HG03039 (cell line): ENCODE results near the gene KRT74.
"Not testable (repeated sequence)": the region's sequence is repeated elsewhere in the genome, so short reads cannot be mapped to it uniquely, and the experiment has no call there.

Experiments
- ATAC-seq: cut with Tn5 transposase; IDR thresholded peaks from one replicate; pipeline ENCODE4 v1.9.1; 2021; ENCODE audit warnings: mild to moderate bottlenecking, moderate library complexity; ENCODE audit not compliant: unreplicated experiment

KRT74 gene

DNA sequence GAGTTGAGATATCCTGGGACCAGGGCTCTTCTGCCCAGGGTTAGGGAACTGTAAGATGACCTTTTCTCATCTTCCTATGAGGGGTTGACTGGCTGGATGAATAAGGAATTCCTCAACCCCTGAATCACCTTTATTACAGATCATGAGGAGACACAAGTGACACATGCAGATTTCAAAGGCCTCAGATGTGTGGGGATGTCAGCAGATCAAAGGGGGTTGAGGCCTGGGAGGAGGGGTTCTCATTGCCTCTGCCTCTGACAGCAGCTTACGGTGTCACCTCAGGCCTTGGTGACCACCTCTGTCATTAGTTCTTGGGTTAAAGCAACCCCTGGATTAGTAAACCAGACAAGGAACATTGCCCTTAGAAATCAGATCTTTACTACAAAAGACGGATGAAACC lies 29.7 kb upstream of the KRT74 start:
- no peak for ATAC-seq

DNA sequence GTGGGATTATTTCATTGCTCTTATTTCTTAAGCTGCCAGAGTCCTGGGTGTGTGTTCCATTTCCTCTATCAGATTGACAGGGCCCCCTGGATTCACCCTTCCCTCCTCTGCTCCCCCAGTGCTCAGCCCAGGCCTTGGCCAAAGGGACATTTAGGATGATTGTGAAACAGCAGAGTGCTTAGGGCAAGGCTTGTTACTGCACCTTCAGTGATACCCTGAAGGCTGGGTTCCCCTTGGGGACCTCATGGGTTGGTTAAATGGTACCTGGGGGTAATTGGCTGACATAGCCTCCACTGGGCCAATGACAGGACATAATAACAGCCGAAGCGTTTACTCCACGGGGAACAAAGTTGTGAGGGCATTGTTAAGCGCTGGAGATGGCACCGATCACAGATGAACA lies 28.9 kb upstream of the KRT74 start:
- no peak for ATAC-seq

DNA sequence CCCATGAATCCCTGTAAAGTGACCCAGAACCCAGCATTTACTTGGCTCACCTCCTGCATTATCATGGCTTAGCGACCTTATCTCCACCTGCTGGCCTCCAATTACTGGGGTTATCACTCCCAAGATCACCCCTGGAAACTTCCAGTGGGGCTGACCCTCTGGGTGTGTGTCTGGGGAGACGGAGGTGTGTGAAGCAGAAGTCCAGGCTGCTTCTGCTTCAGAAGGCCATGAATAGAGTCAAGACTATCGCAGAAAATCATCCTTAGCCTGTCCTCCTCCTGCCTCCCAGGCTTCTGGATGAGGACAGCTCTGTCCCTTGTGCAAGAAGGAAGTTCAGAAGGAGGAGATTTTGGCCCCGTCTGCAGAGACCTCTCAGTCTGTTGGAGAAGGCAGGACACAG lies 28.0 kb upstream of the KRT74 start:
- no peak for ATAC-seq

DNA sequence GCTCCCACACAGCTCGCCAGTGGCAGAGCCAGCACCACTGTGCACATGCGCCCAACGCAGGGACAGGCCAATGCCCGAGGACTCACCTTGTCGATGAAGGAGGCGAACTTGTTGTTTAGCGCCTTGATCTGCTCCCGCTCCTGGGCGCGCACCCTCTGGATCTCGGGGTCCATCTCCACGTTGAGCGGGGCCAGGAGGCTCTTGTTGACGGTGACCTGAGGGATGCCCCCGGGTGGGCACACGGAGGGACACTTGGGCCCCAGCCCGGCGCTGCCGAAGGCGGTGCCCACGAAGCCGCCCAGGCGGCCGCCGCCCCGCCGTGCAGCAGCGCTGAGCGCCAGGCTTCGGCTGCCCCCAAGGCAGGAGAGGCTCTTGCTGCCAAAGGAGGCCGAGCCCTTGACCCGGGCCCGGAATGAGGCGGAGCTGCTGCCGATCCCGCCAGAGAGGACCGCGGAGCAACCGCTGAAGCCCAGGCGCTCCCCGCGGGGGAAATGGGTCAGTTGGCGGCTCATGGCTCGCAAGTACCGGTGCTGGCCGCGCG lies 27.4 kb upstream of the KRT74 start, which contains the start of gene KRT72:
KRT72 (minus strand) TSS at position 523 of the 541 bp plus-strand sequence; CDS start at position 512, 11 bp downstream.
- ATAC-seq = no peak

DNA sequence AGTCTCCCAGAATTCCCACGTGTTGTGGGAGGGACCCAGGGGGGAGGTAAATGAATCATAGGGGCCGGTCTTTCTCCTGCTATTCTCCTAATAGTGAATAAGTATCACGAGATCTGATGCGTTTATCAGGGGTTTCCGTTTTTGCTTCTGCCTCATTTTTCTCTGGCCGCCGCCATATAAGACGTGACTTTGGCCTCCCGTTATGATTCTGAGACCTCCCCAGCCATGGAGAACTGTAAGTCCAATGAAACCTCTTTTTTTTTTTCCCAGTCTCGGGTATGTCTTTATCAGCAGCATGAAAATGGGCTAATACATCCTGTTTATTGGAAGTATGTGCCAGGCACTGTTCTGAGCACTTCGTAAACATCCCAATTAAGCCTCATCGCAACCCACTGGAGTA lies 26.8 kb upstream of the KRT74 start:
- ATAC-seq = no peak

- ATAC-seq = no peak
Observed at GRCh38 chr12:52600071-52600470, 26.4 kb upstream of the KRT74 start.

DNA sequence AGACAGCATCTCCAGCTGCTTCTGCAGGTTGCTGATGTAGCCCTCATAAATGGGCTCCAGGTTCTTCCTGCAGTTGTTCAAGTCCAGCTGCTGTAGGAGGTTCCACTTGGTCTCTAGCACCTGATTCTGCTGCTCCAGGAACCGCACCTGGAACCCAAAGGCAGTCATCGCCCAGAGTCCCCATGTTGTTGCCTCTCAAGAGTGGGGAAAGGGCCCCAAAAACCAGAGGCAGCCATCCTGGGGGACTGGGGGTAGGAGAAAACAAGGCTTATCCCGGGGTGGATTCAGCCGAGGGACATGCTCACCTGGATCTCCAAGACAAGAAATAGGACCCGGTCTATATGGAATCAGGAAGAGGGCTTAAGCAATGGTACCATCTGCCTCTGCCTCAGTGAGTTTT lies 25.3 kb upstream of the KRT74 start:
- ATAC-seq = no peak

DNA sequence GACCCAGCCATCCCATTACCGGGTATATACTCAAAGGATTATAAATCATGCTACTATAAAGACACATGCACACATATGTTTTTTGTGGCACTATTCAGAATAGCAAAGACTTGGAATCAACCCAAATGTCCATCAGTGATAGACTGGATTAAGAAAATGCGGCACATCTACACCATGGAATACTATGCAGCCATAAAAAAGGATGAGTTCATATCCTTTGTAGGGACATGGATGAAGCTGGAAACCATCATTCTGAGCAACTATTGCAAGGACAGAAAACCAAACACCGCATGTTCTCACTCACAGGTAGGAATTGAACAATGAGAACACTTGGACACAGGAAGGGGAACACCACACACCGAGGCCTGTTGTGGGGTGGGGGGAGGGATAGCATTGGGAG lies 20.6 kb upstream of the KRT74 start:
- not testable (repeated sequence) for ATAC-seq

DNA sequence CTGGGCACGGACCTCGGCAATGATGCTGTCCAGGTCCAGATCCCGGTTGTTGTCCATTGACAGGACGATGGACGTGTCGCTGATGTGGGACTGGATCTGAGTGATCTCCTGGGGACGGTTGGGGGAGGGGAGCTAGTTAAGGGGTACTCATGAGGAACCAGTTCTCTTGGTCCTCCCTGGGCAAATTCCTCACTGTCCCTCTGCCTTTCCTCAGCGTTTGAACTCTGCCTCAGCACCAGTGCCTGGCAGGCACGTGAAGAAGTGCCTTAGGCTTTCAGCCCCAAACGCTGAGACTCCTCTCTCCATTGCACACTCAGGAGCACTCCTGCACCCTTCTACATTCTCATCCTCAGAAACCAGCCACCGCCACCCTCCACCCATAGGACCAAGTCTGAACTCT lies 17.9 kb upstream of the KRT74 start:
- ATAC-seq = no peak

- ATAC-seq = no peak
Observed at GRCh38 chr12:52590021-52590420, 16.4 kb upstream of the KRT74 start.

- ATAC-seq = no peak
Observed at GRCh38 chr12:52587563-52587962, 13.9 kb upstream of the KRT74 start.

DNA sequence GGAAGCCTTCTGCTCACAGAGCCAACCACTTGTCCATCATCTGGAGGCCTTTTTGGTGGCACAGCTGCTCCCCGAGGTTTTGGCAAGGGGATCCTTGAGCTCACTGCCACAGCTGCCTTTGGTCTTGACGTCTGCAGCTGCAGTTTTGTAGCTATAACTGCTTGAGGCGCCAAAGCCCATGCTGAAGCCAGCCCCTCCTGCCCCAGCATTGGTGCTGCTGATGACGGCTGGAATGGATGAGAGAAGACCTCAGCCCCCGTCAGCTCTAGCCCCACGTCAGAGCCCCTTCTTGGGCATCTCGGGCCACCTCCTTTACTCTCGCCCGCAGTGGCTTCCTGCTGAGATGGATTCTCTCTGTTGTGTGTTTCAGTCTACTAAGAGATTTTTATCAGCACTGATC lies 12.3 kb upstream of the KRT74 start:
- no peak for ATAC-seq

DNA sequence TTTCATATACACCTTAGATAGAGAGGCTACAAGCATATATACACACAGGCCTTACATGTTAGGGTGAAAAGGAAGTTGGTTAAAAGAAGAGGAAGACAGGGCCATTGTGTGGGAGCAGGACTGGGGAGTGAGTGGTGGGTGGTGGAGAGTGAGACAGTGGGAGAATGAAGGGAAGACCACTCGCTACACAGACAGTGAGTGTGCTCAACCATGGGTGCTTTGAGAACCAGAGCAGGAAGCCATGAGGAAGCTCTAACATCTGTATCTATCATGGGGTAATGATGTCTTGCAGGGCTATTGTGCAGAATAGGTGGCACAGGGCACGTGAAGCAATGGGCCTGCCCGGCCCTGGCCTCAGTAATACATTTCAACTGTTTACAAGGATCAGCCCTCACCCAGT lies 11.4 kb upstream of the KRT74 start:
- ATAC-seq = no peak

- ATAC-seq = no peak
Observed at GRCh38 chr12:52584156-52584682, 10.6 kb upstream of the KRT74 start.

GRCh38 chr12:52582971-52583456 lies 9.4 kb upstream of the KRT74 start:
- no peak for ATAC-seq

DNA sequence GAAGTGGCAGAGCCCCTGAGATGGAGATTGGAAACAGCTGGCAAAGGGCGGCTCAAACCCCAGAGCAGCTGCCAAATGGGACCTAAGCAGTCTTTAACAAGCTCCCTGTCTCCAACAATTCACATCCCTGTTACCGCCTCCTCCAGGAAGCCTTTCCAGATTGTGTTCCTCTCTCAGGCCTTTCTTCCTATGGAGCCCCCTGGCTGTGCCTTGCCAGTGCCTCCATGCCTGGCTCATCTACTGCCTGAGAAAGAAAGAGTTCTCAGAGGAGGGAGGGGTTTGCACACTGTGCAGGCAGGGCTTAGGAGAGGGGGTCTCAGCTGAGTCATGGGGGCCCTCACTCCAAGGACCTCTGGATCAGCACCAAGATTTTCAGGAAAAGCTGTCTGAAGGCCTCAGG lies 8.8 kb upstream of the KRT74 start:
- no peak for ATAC-seq

DNA sequence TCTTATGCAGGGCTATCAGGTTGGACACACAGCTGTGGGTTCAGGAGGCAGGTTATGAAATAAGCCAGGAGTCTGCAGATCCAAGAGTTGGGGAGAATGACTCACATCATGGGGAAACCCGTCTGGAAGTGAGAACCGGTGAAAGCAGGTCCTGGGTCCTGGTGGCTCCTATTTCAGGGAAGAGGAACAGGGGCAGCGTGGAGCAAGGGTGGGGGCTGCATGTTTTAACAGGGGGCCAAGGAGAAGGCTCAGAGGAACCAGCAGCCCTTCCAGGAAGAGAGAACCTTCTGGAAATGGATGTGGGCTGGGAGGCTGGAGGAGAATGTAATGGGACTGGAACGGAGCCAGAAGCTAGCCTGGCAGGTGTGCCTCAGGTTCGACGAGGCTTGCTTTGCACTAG lies 7.8 kb upstream of the KRT74 start:
- no peak for ATAC-seq

DNA sequence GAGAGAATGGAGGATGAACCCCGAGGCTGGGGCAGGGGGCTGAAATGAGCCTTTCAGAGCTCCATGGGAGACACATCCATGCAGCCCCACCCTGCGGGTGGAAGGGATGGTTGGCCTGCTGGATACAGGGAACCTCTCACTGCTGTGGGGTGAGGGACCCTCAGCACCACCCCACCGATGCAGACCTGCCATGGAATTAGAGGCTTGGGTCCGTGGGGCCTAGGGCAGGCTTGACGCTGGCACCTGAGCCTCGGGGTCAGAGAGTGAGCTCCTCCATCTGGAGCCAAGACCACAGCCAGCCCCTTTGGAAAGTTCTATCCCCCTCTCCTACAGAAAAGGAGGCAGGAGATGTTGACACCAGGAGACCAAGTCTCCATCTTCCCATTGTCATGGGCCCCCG lies 7.4 kb upstream of the KRT74 start:
- ATAC-seq = no peak

DNA sequence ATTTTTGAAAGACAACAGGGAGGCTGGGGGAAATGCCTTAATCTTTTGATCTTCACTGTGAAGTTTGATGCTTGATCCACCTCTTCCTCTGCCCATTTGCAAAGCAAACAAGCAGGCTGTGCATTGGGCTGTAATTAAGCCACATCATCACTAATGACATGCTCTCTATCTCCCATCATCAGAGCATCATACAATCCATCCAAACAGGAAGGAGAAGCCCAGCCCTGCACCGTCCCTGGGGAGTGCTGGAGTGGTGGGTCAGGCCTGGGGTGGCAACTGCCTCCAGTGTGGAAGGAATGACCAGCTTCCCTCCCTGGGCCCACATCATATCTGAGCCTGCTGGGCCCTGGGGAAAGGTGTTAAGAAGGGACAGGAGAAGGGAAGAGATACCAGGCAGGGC lies 6.9 kb upstream of the KRT74 start:
- ATAC-seq = no peak

DNA sequence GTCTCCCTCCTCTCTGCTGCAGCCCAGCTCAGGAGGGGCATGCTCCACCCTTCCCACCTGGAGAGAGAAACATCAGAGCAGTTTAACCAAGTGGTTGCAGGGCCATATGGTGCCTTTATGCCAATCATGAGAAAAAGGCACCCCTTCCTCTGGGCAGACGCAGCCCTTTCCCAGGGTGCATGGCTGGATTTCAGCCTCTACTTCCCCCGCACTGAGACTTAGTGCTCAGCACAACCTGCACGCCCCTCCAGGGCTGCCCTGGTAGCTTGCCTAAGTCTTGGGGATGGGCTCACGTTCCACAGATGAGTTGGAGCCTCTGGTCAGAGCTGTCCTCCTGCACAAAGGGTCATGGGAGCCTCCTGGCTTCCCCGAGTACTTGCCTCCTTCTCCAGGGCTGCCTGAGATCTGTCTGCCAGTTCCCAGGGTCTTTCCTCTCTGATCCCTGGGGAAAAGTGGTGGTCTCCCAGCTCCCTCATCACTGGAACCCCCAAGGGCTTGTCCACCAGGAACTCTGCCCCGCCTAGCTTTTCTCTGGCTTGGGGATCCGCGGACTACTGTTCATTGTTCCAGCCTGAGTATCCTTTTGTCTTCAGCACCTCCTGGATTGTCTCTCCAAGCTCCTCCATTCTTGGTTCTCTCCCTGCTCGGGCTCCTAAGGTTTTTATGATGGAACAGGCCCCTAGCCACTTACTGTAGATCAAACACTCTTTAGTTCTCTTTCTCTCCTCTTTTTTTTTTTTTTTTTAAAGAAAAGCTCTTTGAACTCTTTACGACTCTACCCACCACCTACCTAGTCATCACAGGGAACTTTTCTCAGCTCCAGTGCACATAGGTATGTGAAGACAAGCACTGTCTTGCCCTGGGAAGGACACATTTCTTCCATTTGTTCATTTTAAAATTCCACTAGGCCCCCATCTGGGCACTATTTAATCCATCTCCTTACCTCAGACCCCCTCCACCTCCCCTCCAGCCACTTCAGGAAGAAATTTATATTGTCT lies 6.1 kb upstream of the KRT74 start:
- ATAC-seq = no peak

GRCh38 chr12:52578469-52578868 lies 4.8 kb upstream of the KRT74 start:
- no peak for ATAC-seq

DNA sequence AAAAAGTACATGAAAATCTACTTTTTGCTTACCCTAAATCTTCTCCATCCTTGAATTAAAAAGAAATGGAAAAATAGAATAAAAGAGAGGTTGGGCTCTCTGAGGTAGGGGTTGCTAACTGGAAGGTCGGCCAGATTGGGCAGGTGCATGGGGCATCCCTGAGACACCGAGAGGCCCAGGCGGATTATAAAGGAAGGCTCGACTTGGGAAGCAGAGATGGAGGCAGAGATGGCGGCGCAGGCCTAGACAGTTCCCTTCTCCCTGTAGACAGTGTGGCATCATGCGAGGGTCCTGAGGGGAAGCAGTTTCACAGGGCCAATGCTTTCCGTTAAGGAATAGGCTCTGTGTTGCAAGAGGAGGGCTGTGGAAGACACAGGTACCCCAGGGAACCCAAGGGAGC lies 3.7 kb upstream of the KRT74 start:
- ATAC-seq = no peak
